Mesendoderm (in vitro differentiated cells): Measurements from ENCODE around the gene SNX30.

Experiments used
- DNase-seq: peaks from one replicate; pipeline ENCODE4 v3.0.0; 2013
- H2AK5ac ChIP-seq: 2 replicates; pipeline ENCODE4 v1.6.1; 2013; ENCODE audit warnings: low read length, inconsistent platforms
- H2BK120ac ChIP-seq: 2 replicates; pipeline ENCODE4 v1.6.1; 2013; ENCODE audit warnings: low read depth, mild to moderate bottlenecking, low read length, moderate library complexity, mixed read lengths
- H2BK15ac ChIP-seq: replicated peaks from 2 replicates; pipeline ENCODE4 v1.6.1; 2013; ENCODE audit warnings: low read depth, mild to moderate bottlenecking, moderate library complexity
- H2BK5ac ChIP-seq: 2 replicates; pipeline ENCODE4 v1.6.1; 2013; ENCODE audit warnings: low read length, inconsistent platforms
- H3K18ac ChIP-seq: 2 replicates; pipeline ENCODE4 v1.6.1; 2013; ENCODE audit warnings: mild to moderate bottlenecking, low read length, mixed read lengths
- H3K23ac ChIP-seq: one replicate; pipeline ENCODE4 v1.6.1; 2013; ENCODE audit warnings: low read length
- H3K27ac ChIP-seq: 2 replicates; pipeline ENCODE4 v1.5.1; 2013; ENCODE audit warnings: low read depth, mild to moderate bottlenecking, inconsistent platforms, low read length, moderate library complexity
- H3K27me3 ChIP-seq: 2 replicates; pipeline ENCODE4 v1.6.1; 2013; ENCODE audit warnings: low read length, control low read depth, mild to moderate bottlenecking, inconsistent platforms; ENCODE audit not compliant: insufficient read depth, poor library complexity
- H3K36me3 ChIP-seq: 2 replicates; pipeline ENCODE4 v1.6.1; 2013; ENCODE audit warnings: low read length, inconsistent platforms; ENCODE audit not compliant: control insufficient read depth, insufficient read depth
- H3K4ac ChIP-seq: one replicate; pipeline ENCODE4 v1.6.1; 2013; ENCODE audit warnings: low read depth, mild to moderate bottlenecking, low read length, moderate library complexity
- H3K4me1 ChIP-seq: 2 replicates; pipeline ENCODE4 v1.6.1; 2013; ENCODE audit warnings: low read depth, low read length, inconsistent platforms; ENCODE audit not compliant: control insufficient read depth
- H3K4me2 ChIP-seq: 2 replicates; pipeline ENCODE4 v1.6.1; 2013; ENCODE audit warnings: low read length
- H3K4me3 ChIP-seq: 2 replicates; pipeline ENCODE4 v1.5.1; 2013; ENCODE audit warnings: mild to moderate bottlenecking, low read length
- H3K56ac ChIP-seq: one replicate; pipeline ENCODE4 v1.6.1; 2013; ENCODE audit warnings: low read length
- H3K79me1 ChIP-seq: 2 replicates; pipeline ENCODE4 v1.6.1; 2013; ENCODE audit warnings: low read length, inconsistent platforms
- H3K79me2 ChIP-seq: 2 replicates; pipeline ENCODE4 v1.6.1; 2013; ENCODE audit warnings: mild to moderate bottlenecking, low read length; ENCODE audit not compliant: control insufficient read depth, insufficient read depth
- H3K9ac ChIP-seq: 2 replicates; pipeline ENCODE4 v1.6.1; 2013; ENCODE audit warnings: low read length, inconsistent platforms
- H4K5ac ChIP-seq: one replicate; pipeline ENCODE4 v1.6.1; 2013; ENCODE audit warnings: low read length
- H4K8ac ChIP-seq: one replicate; pipeline ENCODE4 v1.6.1; 2013; ENCODE audit warnings: low read depth, mild to moderate bottlenecking, control low read depth, low read length, moderate library complexity
- WGBS: extraction: QIAGEN DNeasy Blood & Tissue Kit; methylation state at CpG from one replicate; pipeline ENCODE4 v1.1.7; 2013; ENCODE audit warnings: low lambda C conversion rate, missing lambda C conversion rate; ENCODE audit not compliant: insufficient coverage; ENCODE audit errors: extremely low coverage; 5-methylcytosine and 5-hydroxymethylcytosine counted together

Gene SNX30

GRCh38 chr9:112912636-112913035 lies 162.1 kb downstream of the SNX30 start:
- Histone ChIP-seq H2BK15ac (no peak overlapping the region), H3K4ac (no peak overlapping the region), H3K4me1 (no peaks in the 10 kb centered on the region), H4K8ac (no peak overlapping the region), H3K9ac (no peak overlapping the region), H3K4me2 (no peak overlapping the region), H3K79me1 (no peaks in the 10 kb centered on the region), H3K36me3 (no peaks in the 10 kb centered on the region), H3K56ac (no peak overlapping the region), H4K5ac (no peak overlapping the region), H2AK5ac (no peak overlapping the region), H3K27ac (no peak overlapping the region), H2BK5ac (no peak overlapping the region), H3K4me3 (no peak overlapping the region), H3K27me3 (no peaks in the 10 kb centered on the region), H3K79me2 (no peaks in the 10 kb centered on the region), H2BK120ac (no peak overlapping the region), H3K18ac (no peak overlapping the region), H3K23ac (no peak overlapping the region)
- no CpG with 5 or more reads among the region's 3 CpGs for WGBS
- no peak for DNase-seq

GRCh38 chr9:112913326-112913725 lies 162.8 kb downstream of the SNX30 start:
- Histone ChIP-seq H4K8ac (no peak overlapping the region), H3K79me2 (no peaks in the 10 kb centered on the region)
- no CpG with 5 or more reads among the region's 4 CpGs for WGBS

GRCh38 chr9:112914524-112914923 lies 164.0 kb downstream of the SNX30 start:
- H3K79me1 ChIP-seq = no peaks in the 10 kb centered on the region
- peaks cover 4% of the 10 kb centered on the region for H3K27me3 ChIP-seq
- H3K23ac ChIP-seq = no peak overlapping the region
- H3K4ac ChIP-seq = no peak overlapping the region
- no peak overlapping the region for H3K4me3 ChIP-seq
- H3K36me3 ChIP-seq = no peaks in the 10 kb centered on the region
- H4K8ac ChIP-seq = no peak overlapping the region
- H3K79me2 ChIP-seq = no peaks in the 10 kb centered on the region
- no peak overlapping the region for H2BK120ac ChIP-seq
- no peak overlapping the region for H2AK5ac ChIP-seq
- no peak overlapping the region for H4K5ac ChIP-seq
- H3K27ac ChIP-seq = no peak overlapping the region
- no peak overlapping the region for H3K56ac ChIP-seq
- no peak overlapping the region for H2BK15ac ChIP-seq
- H3K9ac ChIP-seq = no peak overlapping the region
- no peak overlapping the region for H2BK5ac ChIP-seq
- no peaks in the 10 kb centered on the region for H3K4me1 ChIP-seq
- no peak for DNase-seq
- no peak overlapping the region for H3K18ac ChIP-seq
- no CpG with 5 or more reads among the region's 2 CpGs for WGBS
- H3K4me2 ChIP-seq = no peak overlapping the region

More at GRCh38 chr9:112913326-112913725, 162.8 kb downstream of the SNX30 start:
- H2BK15ac ChIP-seq = no peak overlapping the region
- H3K18ac ChIP-seq = no peak overlapping the region
- H3K4me3 ChIP-seq = no peak overlapping the region
- H3K4me1 ChIP-seq = no peaks in the 10 kb centered on the region
- no peak overlapping the region for H4K5ac ChIP-seq
- H3K23ac ChIP-seq = no peak overlapping the region
- no peaks in the 10 kb centered on the region for H3K36me3 ChIP-seq
- no peak overlapping the region for H2BK5ac ChIP-seq
- H3K27me3 ChIP-seq = no peaks in the 10 kb centered on the region
- H3K27ac ChIP-seq = no peak overlapping the region
- H3K79me1 ChIP-seq = no peaks in the 10 kb centered on the region
- no peak overlapping the region for H3K9ac ChIP-seq
- H2AK5ac ChIP-seq = no peak overlapping the region
- no peak overlapping the region for H3K4ac ChIP-seq
- no peak overlapping the region for H2BK120ac ChIP-seq
- DNase-seq = no peak
- H3K56ac ChIP-seq = no peak overlapping the region
- no peak overlapping the region for H3K4me2 ChIP-seq

GRCh38 chr9:112917047-112917986 lies 166.8 kb downstream of the SNX30 start:
- no peak overlapping the region for H3K56ac ChIP-seq
- no peak overlapping the region for H3K9ac ChIP-seq
- H3K18ac ChIP-seq = no peak overlapping the region
- no peaks in the 10 kb centered on the region for H3K79me1 ChIP-seq
- H3K27ac ChIP-seq = no peak overlapping the region
- no CpG with 5 or more reads among the region's 1 CpG for whole genome bisulfite sequencing
- H3K27me3 ChIP-seq = peaks cover 4% of the 10 kb centered on the region
- H2BK5ac ChIP-seq = no peak overlapping the region
- H3K79me2 ChIP-seq = no peaks in the 10 kb centered on the region
- no peak overlapping the region for H2AK5ac ChIP-seq
- no peak for DNase-seq
- H2BK15ac ChIP-seq = no peak overlapping the region
- no peak overlapping the region for H4K5ac ChIP-seq
- H3K4me2 ChIP-seq = no peak overlapping the region
- no peaks in the 10 kb centered on the region for H3K36me3 ChIP-seq
- H3K4me3 ChIP-seq = no peak overlapping the region
- H2BK120ac ChIP-seq = no peak overlapping the region
- no peak overlapping the region for H3K23ac ChIP-seq
- H4K8ac ChIP-seq = no peak overlapping the region
- no peak overlapping the region for H3K4ac ChIP-seq
- no peaks in the 10 kb centered on the region for H3K4me1 ChIP-seq

GRCh38 chr9:112917987-112918362 lies 167.4 kb downstream of the SNX30 start:
- no CpG with 5 or more reads among the region's 1 CpG for WGBS
- Histone ChIP-seq H3K4ac (no peak overlapping the region), H3K4me1 (no peaks in the 10 kb centered on the region), H2BK120ac (no peak overlapping the region), H3K4me3 (no peak overlapping the region), H3K23ac (no peak overlapping the region), H3K4me2 (no peak overlapping the region), H3K9ac (no peak overlapping the region), H3K36me3 (no peaks in the 10 kb centered on the region), H3K79me2 (no peaks in the 10 kb centered on the region), H4K5ac (no peak overlapping the region), H3K18ac (no peak overlapping the region), H3K56ac (no peak overlapping the region), H2AK5ac (no peak overlapping the region), H2BK5ac (no peak overlapping the region), H3K79me1 (no peaks in the 10 kb centered on the region), H4K8ac (no peak overlapping the region), H3K27me3 (peaks cover 4% of the 10 kb centered on the region), H2BK15ac (no peak overlapping the region), H3K27ac (no peak overlapping the region)
- DNase-seq = no peak
